NCI-H82 treated with DMSO at 0.1 percent for 48 hours (cell line): ENCODE results near the gene HIF1A.
"Not testable (repeated sequence)": the region's sequence is repeated elsewhere in the genome, so short reads cannot be mapped to it uniquely, and the experiment has no call there.

Experiments
- DNase-seq: peaks from one replicate; lab custom pipeline; 2025; ENCODE audit not compliant: unreplicated experiment; lab: John Stamatoyannopoulos, UW

Gene HIF1A

DNA sequence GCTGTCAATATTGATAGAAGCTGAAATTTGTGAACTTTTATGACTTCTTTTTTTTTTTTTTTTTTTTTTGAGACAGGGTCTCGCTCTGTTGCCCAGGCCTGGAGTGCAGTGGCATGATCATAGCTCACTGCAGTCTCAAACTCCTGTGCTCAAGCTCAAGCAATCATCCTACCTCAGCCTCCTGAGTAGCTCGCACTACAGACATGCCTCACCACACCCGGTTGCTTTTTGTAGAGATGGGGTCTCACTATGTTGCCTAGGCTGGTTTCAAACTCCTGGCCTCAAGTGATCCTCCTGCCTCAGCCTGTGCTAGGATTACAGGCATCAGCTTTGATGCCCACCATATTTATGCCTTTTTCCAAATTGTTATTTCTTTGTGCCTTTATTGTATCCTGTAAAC lies 51.0 kb downstream of the HIF1A start:
- not testable (repeated sequence) for DNase-seq

DNA sequence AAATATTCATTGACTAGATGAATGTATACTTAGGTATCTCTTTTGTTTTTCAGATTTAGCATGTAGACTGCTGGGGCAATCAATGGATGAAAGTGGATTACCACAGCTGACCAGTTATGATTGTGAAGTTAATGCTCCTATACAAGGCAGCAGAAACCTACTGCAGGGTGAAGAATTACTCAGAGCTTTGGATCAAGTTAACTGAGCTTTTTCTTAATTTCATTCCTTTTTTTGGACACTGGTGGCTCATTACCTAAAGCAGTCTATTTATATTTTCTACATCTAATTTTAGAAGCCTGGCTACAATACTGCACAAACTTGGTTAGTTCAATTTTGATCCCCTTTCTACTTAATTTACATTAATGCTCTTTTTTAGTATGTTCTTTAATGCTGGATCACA lies 51.6 kb downstream of the HIF1A start:
- no peak for DNase-seq

DNA sequence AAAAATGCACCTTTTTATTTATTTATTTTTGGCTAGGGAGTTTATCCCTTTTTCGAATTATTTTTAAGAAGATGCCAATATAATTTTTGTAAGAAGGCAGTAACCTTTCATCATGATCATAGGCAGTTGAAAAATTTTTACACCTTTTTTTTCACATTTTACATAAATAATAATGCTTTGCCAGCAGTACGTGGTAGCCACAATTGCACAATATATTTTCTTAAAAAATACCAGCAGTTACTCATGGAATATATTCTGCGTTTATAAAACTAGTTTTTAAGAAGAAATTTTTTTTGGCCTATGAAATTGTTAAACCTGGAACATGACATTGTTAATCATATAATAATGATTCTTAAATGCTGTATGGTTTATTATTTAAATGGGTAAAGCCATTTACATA lies 52.0 kb downstream of the HIF1A start:
- no peak for DNase-seq

DNA sequence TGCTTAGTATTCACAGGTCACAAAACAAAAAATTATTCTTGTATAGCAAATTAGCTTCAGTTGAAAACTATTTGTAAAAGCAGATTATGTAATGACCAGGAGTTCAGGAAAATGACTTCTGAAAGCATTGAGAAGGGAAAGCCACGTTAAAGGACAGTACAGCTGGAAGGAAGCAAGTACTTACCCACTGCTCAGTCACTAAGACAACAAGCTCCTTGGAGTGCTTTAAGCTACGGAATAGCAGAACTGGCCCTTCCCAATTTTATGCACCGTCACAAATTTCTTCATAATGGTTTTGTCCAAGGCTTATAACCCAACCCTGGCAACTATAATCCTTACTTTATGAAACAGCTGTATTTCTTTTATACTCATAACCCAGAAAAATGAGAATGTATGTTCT lies 54.0 kb downstream of the HIF1A start:
- no peak for DNase-seq

DNA sequence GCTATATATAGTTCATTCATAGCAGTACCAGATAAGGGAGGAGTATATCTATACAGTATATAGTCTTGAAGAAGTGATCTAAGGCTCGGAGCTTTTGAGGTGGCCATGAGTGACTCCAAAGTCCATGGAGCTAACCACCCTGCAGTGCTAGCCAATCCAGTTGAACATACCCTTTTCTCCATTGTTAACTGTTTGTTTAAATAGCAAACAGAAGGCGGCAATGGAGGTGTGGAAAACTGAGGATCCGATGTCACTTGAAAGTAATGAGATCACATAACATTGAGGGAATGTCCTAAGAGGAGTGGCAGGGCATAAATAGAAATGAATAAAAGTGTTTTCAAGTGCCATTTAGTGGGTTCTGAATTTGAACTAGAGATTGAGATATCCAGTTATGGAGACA lies 54.6 kb downstream of the HIF1A start:
- no peak for DNase-seq

DNA sequence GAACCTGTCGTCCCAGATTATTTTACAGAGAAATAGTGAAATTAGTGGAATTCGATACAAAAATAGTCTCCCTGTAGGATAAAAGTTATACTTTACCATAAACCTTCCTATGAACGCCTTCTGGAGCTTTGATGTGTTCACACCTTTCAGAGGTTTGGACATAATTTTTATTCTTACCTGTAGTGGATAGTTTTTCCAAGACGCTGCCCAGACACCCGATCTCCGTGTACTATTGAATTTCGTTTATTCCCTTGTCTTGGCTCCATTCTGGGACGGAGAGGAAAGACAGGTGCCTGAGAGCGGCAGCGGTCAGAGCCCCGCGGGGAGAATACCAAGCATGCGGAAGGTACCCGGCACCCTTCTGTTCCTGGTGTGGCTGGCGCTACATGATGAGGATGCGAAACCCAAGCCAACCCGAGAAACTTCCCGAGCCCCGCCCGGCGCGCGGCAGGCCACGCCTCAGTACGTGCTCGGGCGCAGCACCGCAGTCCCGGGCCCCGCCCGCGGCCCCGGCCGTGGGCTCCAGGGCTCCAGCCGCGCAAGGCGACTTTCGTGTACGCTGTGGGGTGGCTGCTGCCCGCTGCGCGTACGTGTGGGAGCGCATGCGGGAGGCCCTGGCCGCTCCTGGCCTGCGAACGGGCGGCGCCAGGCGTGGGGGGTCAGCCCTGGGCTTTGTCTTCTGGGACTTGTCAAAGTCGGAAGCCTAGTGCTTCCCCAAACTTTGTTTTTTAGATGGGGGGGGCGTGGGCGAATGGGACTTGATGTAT lies 55.6 kb downstream of the HIF1A start:
- peak; percentile 42 for DNase-seq

DNA sequence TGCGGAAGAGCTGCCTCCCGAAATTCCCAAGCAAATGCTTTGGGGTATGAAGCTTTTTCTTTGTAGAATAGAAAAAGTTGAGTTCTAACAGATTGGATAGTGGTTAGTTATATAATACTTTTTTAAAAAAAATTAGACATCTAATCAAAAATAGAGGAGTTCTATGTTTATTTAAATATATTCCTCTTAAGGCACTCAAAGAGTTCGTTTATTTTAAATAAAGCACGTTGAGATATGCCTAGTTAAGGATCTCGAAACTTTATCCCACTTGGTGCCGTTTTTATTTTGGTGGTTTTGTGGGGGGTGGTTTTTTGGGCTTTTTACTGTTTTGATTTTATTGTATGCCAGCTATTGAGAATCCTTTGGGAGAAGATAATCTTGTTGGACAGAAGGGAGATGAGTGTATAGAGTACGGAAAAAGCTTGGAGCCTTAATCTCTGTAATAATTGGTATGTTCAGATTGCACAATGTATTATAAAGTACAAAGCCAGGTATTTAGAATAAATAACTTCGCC lies 56.2 kb downstream of the HIF1A start:
- no peak for DNase-seq

DNA sequence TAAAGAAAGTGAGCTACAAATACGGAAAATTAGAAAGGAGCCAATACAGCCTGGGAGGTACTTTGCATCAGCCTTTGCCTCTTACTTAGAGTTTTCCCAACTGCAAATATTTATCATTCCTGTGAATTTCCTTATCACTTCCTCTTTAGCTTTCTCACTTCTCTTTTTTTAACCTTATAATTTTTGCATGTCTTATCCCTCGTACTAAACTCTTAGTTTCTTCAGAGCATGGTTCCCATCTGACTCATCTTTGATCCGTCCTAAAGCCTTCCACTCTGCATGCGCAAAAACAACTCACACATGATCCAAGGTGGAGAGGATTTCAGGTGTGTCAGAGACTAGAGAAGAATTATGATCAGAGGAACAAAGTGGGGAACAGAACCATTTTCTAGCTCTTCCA lies 57.3 kb downstream of the HIF1A start:
- no peak for DNase-seq

DNA sequence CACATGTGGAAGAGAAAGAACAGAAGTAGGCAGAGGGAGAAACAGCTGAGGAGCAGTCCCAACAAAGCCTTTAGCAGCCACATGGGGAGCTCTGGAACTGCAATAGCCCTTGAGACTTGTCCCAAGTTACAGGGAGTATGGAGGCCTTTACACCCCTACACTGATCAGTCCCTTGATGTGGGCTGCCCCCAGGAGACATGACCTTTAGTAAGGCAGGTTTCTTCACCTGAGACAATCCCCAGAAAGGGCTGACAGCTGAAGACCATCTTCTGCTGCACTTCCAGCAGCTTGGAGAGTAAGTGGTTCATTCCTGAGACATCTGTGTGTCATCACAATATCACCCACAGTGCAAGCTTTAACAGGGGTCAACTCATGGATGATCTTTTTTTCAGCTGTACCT lies 58.3 kb downstream of the HIF1A start:
- DNase-seq = no peak

DNA sequence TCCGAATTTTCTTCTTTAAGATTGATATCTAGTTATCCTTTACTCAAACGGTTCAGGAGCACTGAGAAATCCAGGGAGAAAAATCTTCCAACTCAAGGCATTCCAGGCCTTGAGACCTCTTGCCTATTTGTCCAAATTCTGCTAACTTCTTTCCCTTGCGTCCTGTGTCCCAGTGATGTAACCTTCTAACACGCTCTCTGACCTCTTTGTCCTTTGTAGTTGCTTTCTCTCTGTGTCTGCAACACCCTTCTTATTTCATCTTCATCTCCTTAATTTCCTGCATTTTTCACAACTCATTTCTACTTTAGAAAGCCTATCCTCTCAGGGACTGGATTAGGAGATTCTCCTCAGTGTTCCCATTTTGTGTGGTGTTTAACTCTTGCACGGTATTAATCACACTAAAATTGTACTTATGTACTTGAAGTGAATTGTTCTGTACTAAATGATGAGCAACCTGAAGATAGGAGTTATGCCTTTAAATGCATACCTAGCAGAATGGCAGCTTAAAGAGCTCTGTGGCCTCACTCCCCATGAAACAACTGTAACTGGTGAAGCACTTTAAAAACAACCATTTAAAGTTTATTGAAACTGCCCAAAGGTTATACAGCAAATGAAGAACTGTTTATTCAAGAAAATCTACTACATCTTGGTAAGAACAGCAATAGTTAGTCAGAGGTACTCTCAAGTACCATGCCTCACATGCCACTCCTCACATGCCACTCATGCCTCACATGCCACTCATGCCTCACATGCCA lies 59.5 kb downstream of the HIF1A start:
- no peak for DNase-seq

DNA sequence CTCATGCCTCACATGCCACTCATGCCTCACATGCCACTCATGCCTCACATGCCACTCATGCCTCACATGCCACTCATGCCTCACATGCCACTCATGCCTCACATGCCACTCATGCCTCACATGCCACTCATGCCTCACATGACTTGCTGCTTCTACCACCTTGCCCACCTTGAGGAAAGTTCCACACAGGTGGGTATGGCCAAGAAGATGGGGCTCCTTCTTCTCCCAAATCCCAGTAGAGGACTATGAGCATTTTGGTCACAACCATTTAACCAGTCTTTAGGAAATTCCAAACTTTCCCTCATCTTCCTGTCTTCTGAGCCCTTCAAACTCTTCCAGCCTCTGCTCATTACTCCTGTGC lies 60.0 kb downstream of the HIF1A start:
- DNase-seq = not testable (repeated sequence)

DNA sequence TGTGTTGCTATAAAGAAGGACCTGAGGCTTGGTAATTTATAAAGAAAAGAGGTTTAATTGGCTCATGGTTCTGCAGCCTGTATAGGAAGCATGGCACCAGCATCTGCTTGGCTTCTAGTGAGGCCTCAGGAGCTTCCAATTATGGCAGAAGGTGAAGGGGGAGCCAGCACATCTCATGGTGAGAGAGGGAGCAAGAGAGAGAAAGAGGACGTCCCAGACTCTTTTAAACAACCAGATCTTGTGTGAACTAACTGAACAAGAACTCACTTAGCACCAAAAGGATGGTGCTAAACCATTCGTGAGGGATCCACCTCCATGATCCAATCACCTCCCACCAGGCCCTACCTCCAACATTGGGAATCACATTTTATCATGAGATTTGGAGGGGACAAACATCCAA lies 60.8 kb downstream of the HIF1A start:
- DNase-seq = no peak

DNA sequence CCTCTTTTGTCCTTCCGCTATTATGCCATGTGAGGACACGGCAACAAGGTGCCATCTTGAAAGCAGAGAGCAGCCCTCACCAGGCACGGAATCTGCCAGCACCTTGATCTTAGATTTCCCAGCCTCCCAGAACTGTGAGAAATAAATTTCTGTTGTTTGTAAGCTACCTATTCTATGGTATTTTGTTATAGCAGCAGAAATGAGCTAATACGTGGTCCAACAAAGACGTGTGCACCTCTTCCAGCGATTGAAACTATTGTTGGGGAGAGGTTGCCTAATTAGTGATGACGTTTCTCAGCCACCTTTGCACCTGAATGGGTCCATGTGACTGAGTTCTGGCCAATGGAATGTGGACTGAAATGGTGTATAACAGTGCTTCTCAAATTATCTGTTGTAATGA lies 64.6 kb downstream of the HIF1A start:
- DNase-seq = no peak

DNA sequence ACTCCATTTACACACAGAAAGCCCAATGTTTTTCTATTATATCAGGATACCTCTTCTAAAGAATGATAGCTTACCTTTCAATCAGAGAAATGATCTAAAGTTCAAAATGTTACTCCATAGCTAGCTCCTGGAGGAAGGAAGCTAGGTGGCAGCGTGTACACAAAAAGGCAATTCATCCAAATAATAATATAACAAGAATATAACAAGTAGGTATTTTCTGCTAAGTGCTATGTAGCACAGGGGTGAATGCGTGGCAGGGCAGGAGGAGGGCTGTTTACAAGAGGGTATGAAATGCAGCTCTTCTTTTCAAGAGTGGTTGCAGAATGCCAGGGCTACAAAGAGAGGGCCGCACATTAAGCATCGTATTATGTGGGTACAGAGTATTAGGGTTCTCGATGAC lies 66.2 kb downstream of the HIF1A start:
- DNase-seq = no peak

DNA sequence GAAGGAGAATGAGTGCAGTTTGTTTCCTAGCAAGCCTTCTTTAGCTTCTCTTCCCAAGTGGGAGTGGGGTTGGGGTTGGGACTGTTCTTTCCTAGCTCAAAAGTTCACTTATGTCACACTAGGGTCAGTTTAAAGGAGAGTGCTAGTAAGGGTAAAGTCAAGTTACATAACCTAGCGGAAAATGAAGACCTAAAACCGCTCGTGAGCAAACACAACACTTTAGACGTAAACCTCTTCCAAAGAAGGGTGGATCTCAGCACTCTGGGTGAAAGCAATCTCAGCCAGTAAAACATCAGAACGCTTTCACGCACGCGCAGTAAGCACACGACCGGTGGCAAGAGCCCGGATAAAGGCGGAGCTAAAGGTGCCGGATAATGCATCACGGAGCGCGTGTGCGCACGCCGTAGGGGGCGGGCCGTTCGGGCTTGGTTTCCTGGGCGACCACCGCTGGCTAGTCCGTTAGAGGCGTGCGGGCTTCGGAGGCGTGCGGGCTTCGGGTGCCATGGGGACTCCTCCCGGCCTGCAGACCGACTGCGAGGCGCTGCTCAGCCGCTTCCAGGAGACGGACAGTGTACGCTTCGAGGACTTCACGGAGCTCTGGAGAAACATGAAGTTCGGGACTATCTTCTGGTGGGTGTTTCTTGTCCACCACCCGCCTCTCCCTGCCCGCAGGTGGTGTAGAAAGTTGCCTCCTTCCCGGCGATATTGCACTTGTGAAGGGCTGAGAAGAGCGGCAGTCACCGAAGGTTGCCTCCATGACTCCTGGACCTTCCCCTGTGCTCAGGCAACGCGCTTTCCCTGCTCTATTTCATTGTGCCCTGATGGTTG lies 66.9 kb downstream of the HIF1A start, which contains the start of gene SNAPC1:
Gene SNAPC1 (plus strand): TSS at position 462 of the 828 bp plus-strand sequence. CDS start 41 bp downstream, at position 503.
- peak; percentile 88 for DNase-seq

DNA sequence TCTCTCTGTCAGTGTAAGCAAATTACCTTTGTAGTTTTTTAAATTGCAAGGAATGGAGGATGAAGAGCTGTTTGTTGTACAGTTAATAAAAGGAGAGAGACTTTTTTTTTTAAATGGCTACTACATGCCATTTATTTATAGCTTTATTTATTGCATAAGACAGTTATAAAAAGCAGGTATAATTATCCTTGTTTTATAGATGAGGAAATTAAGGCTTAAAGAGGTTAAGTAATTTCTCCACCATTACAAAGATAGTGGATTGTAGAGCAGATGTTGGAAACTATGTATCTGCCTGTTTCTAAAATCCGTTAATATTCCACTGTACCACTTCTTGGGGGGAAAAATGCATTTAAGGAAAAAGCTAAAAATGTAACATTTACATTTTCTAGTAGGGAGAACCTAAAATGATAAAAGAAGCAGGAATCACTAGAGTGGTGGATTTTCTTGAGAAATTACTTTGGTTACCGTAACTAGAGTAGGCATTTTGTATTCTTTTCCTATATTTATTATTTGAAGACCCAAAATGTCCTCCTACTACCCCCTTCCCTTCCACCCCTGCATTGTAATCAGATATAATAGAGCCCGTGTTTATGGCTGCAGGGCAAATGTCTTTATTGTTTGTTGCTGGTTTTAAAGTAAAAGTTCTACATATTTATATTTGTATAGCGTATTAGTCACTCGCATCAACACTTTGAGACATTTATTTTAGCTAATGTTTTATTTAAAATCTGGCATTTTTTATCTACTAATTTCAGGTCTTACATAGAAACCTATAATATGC lies 69.2 kb downstream of the HIF1A start:
- no peak for DNase-seq

DNA sequence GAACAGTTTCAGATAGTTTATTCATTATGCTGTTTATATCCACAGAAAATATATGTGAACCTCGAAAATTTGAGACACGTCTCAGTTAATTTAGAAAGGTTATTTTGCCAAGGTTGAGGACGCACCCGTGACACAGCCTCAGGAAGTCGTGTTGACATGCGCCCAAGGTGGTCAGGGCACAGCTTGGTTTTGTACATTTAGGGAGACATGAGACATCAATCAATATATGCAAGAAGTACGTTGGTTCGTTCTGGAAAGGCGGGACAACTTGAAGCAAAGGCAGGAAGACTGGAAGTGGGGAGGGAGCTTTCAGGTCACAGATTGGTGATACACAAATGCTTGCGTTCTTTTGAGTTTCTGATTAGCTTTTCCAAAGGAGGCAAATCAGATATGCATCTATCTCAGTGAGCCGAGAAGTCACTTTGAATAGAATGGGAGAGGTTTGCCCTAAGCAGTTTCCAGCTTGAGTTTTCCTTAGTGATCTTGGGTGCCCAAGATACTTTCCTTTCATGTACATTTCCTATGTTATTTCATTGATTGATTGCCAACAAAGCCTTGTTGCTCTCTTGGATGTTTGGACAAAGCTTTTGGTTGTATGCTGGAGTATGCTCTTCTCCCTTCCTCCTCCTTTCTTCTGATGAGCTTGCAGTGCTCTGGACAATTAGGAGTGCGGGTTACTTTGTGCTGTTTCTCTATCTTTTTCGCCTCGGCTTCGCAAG lies 70.1 kb downstream of the HIF1A start:
- no peak for DNase-seq

DNA sequence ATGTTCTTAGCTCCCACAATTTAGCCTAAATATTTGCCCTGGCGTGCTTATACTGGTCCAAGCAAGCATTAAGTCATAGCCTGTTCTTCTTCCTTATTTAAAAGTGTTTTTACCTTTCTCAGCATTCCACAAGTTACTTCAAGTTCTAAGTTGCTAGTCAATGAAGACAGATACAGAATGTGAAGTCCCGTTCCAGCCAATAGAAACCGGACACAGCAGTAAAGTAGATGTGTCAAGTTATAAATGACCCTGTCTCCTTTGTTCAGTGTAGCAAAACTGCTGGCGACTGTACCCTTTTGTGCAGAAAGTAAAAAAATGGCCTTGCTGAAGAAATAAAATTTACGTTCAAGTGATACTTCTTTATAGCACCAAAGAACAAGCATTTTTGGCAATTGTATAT lies 70.8 kb downstream of the HIF1A start:
- no peak for DNase-seq

DNA sequence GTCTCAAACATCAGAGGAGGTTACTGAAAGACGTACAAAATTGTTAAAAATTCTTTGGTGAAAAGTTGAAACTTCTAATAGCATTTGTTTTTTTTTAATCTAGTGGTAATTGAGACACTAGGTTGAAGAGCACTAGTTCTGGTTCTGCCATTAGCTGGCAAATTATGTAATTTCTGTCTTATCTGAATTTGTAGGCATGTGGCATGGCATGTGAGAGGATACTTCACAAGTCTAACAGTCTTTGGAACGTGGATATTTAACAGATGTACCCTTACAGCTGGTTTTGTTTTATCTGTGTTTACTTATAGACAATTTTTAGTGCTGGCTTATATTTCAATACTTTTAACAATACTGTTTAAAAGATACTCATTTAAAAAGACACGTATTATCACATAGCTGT lies 72.9 kb downstream of the HIF1A start:
- no peak for DNase-seq

DNA sequence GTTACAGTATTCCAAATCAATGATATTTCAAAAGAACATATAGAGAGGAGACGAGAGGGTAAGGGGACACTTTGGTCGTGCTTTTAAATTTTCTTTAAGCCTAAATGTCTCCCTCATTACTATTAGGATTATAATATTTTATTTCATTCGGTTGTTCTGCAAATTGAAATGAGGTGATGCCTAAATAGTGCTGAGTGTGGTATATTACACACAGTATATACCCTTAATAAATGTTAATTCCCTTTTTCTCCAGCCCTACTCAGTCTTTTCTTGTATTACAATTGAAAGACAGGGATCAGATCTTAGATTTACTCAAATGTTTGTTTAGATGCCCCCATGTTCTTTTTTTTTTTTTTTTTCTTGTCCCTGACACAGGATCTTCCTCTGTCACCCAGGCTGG lies 74.6 kb downstream of the HIF1A start:
- no peak for DNase-seq
